Transverse colon (tissue), 3 donors: ENCODE measurements around the gene RBP3.

Source experiments
- CTCF ChIP-seq, 5 experiments: fragments of 200-600 bp in 3 of 5; fragments of 450-650 bp in 2 of 5; sonication (generic) in 3 of 5; IDR thresholded peaks; 1 replicate in 2 of 5; 2 replicates in 3 of 5; pipeline ENCODE4 v1.5.1; 2016 to 2017; ENCODE audit warnings: antibody characterized with exemption in 5 of 5, inconsistent platforms in 3 of 5, mild to moderate bottlenecking in 2 of 5, moderate library complexity in 1 of 5
- EP300 ChIP-seq: sonication (generic); formaldehyde crosslinking; IDR thresholded peaks from one replicate; pipeline ENCODE4 v1.6.1; 2017; ENCODE audit warnings: antibody characterized with exemption, low read depth
- POLR2A ChIP-seq: fragments of 450-650 bp; IDR thresholded peaks from one replicate; pipeline ENCODE4 v1.6.1; 2016; ENCODE audit warnings: antibody characterized with exemption, mild to moderate bottlenecking, moderate library complexity

- TF ChIP-seq EP300, result no peak
- no peak for TF ChIP-seq CTCF (IDR thresholded peaks at IDR 0.05)
- no peak for TF ChIP-seq POLR2A
Measured at GRCh38 chr10:47307381-47307780, 40.8 kb upstream of the RBP3 start.
